Naive thymus-derived CD8-positive, alpha-beta T cell (primary cell): ENCODE measurements around the gene ARL6IP5. TPM values are rescaled to one million over a fixed set of nuclear protein-coding genes. Genes with fewer than 3 reads are reported as not detected.

ENCODE experiments used
- ATAC-seq, 2 donors: fragments of 150-1000 bp; cut with Tn5 transposase in 1 of 2; sonication (Bioruptor Pico), chemical (Tn5 transposase) in 1 of 2; 1 replicate in 1 of 2; 2 replicates in 1 of 2; pipeline ENCODE4 v1.10.0; 2021; ENCODE audit warnings: mild to moderate bottlenecking in 2 of 2, moderate library complexity in 2 of 2
- POLR2A ChIA-PET: fragments of 350-600 bp; sonication (Branson Sonifier 250); formaldehyde crosslinking; loops from one replicate; lab custom pipeline; 2021; ENCODE audit warnings: antibody characterized with exemption; lab: Charles Lee
- DNase-seq, 10 donors: peaks; one replicate each; pipeline versions ENCODE4 v3.0.0 to v3.0.0-alpha.2; 2020 to 2022
- H3K27ac Mint-ChIP-seq, 10 donors: one replicate each; pipeline ENCODE4 v1.8.0; 2020 to 2022; ENCODE audit warnings: mild to moderate bottlenecking in 10 of 10, mixed read lengths in 10 of 10, moderate library complexity in 4 of 10, inconsistent platforms in 1 of 10
- H3K27me3 Mint-ChIP-seq, 5 donors: one replicate each; pipeline ENCODE4 v1.8.0; 2021 to 2022; ENCODE audit warnings: mixed read lengths in 5 of 5
- H3K36me3 Mint-ChIP-seq, 3 donors: one replicate each; pipeline ENCODE4 v1.8.0; 2020 to 2022; ENCODE audit warnings: mixed read lengths in 3 of 3, mild to moderate bottlenecking in 2 of 3, inconsistent platforms in 1 of 3
- H3K4me1 Mint-ChIP-seq, 4 donors: one replicate each; pipeline ENCODE4 v1.8.0; 2021 to 2022; ENCODE audit warnings: mixed read lengths in 4 of 4
- H3K4me3 Mint-ChIP-seq, 10 donors: one replicate each; pipeline ENCODE4 v1.8.0; 2020 to 2022; ENCODE audit warnings: mild to moderate bottlenecking in 10 of 10, mixed read lengths in 10 of 10, moderate library complexity in 6 of 10, inconsistent platforms in 1 of 10
- H3K9me3 Mint-ChIP-seq, 9 donors: one replicate each; pipeline ENCODE4 v1.8.0; 2020 to 2022; ENCODE audit warnings: mixed read lengths in 9 of 9, mild to moderate bottlenecking in 3 of 9, inconsistent platforms in 1 of 9, moderate library complexity in 1 of 9
- polyA plus RNA-seq, 3 donors: library from polyadenylated mRNA; unstranded; fragments of 300-500 nt; fragmentation: Illumina TruSeq; gene quantifications; one replicate each; pipeline ENCODE4 v1.2.3, GENCODE V29; 2021
- total RNA-seq, 8 experiments: library from RNA in 2 of 8; stranded (reverse) in 2 of 8; gene quantifications; one replicate each; pipeline ENCODE4 v1.2.3 and lab custom pipeline; 2021 to 2026

Gene ARL6IP5
- total and polyA plus RNA-seq, 5 experiments from 2014 or later, result 109 to 450 (median 315) TPM

- H3K27ac Mint-ChIP-seq, result peak overlapping the region in 3 of 10 donors; percentile 1 to 50 (median 47)
Observed at GRCh38 chr3:69119681-69120080, 34.9 kb downstream of the ARL6IP5 start.

GRCh38 chr3:69120879-69121464 is 36.2 kb downstream of the ARL6IP5 start:
- peaks cover 0 to 2% (median 0%) of the 10 kb centered on the region in 5 donors for H3K27me3 Mint-ChIP-seq
- H3K27ac Mint-ChIP-seq, result no peak overlapping the region
- DNase-seq (peak; percentile 55 to 88 (median 78)), ATAC-seq (peak; percentile 84 to 92)
- POLR2A ChIA-PET, result interaction anchor here (1.2 kb wide), 1 partner anchor 63 kb away, joined by 7 read pairs; no protein-coding TSS in a partner anchor
- peaks cover 2 to 6% (median 5%) of the 10 kb centered on the region in 4 donors for H3K4me1 Mint-ChIP-seq
- no peak overlapping the region for H3K4me3 Mint-ChIP-seq
- no peaks in the 10 kb centered on the region for H3K9me3 Mint-ChIP-seq
- H3K36me3 Mint-ChIP-seq, result no peaks in the 10 kb centered on the region

More at GRCh38 chr3:69119681-69120080, 34.9 kb downstream of the ARL6IP5 start:
- no peak for ATAC-seq
- no peaks in the 10 kb centered on the region for H3K9me3 Mint-ChIP-seq
- peaks cover 2 to 6% (median 5%) of the 10 kb centered on the region in 4 donors for H3K4me1 Mint-ChIP-seq
- H3K27me3 Mint-ChIP-seq, result peaks cover 0 to 2% (median 0%) of the 10 kb centered on the region in 5 donors
- no peak for DNase-seq
- no peaks in the 10 kb centered on the region for H3K36me3 Mint-ChIP-seq
- POLR2A ChIA-PET, result interaction anchor here (1.2 kb wide), 1 partner anchor 35 kb away, joined by 4 read pairs; the partner anchor contains the start of gene ARL6IP5
- H3K4me3 Mint-ChIP-seq, result no peak overlapping the region

DNA sequence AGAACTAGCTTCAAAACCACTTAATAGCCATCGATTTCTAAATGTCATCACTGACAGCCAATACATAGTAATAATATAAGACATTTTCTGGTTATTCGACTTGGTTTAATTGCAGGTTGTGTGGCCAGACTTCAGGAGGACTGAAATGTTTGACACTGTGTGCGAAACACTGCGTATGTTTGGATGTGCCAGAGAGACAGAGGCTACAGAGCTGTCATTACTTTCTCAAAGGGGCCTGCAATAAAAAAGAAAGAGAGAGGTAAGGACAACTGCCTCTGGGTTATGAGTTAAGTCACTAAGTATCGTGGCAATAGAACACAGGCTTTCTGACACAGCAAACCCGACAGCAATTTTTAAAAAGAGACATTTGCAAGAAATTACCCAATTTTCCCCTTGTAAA is 36.8 kb downstream of the ARL6IP5 start:
- POLR2A ChIA-PET, result interaction anchor here (1.2 kb wide), 1 partner anchor 63 kb away, joined by 7 read pairs; no protein-coding TSS in a partner anchor
- DNase-seq (no peak), ATAC-seq (no peak)
- Mint-ChIP-seq H3K27me3 (peaks cover 0 to 2% (median 0%) of the 10 kb centered on the region in 5 donors), H3K4me1 (peaks cover 2 to 6% (median 5%) of the 10 kb centered on the region in 4 donors), H3K4me3 (no peak overlapping the region), H3K36me3 (no peaks in the 10 kb centered on the region), H3K27ac (no peak overlapping the region), H3K9me3 (no peaks in the 10 kb centered on the region)

DNA sequence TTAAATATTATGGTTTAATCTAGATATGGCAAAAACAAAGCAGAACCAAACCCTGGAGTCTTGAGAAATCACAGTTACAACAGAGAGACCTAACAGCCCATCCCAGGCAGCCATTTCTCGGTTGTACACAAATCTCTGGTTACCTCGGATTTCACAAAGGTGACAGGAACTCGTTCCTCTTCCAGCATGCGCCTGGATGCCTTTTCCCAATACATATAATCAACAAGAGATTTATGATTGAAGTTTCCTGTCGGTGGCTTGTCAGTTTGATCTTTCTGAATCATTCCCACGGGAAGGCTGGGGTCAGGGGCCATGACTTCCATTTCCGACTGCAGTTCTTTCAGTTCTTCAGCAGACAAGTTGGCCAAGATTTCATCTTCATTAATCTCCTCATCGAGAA is 37.2 kb downstream of the ARL6IP5 start:
- POLR2A ChIA-PET, result no interaction called here
- H3K4me1 Mint-ChIP-seq, result peaks cover 2 to 6% (median 5%) of the 10 kb centered on the region in 4 donors
- peaks cover 0 to 2% (median 0%) of the 10 kb centered on the region in 5 donors for H3K27me3 Mint-ChIP-seq
- no peaks in the 10 kb centered on the region for H3K36me3 Mint-ChIP-seq
- no peak for ATAC-seq
- H3K9me3 Mint-ChIP-seq, result no peaks in the 10 kb centered on the region
- no peak for DNase-seq
- no peak overlapping the region for H3K27ac Mint-ChIP-seq
- H3K4me3 Mint-ChIP-seq, result no peak overlapping the region

DNA sequence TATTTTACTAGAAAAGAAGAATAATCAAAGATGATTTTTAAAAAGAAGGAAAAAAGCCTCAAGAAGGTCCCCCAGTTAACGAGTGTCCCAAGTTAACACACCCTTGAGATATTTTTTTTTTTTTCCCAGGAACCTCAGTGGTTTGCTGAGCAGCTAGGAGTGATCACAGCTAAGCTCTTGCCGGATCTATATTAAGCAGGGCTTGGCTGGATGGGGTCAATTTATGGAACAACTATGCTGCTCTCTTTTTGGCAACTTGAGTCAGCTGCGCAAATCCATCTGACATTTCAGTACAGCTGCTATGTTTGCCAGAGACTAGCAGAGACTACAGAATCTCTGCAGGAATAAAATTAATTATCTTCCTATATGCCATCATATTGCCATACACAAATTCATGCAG is 37.7 kb downstream of the ARL6IP5 start, which contains the start of gene LMOD3:
TSS of gene LMOD3 (minus strand) at position 193 of the 400 bp plus-strand sequence. CDS start 209 bp downstream, outside the sequence.
- H3K9me3 Mint-ChIP-seq, result no peaks in the 10 kb centered on the region
- ATAC-seq, result no peak
- H3K27ac Mint-ChIP-seq, result no peak within 1 kb of the TSS
- peaks cover 0 to 2% (median 0%) of the 10 kb centered on the region in 5 donors for H3K27me3 Mint-ChIP-seq
- no peaks in the 10 kb centered on the region for H3K36me3 Mint-ChIP-seq
- DNase-seq, result no peak
- no peak within 1 kb of the TSS for H3K4me3 Mint-ChIP-seq
- POLR2A ChIA-PET, result no interaction called here
- peaks cover 2 to 6% (median 5%) of the 10 kb centered on the region in 4 donors for H3K4me1 Mint-ChIP-seq

GRCh38 chr3:69126216-69126615 is 41.5 kb downstream of the ARL6IP5 start:
- DNase-seq (no peak), ATAC-seq (no peak)
- H3K27ac Mint-ChIP-seq, result no peak overlapping the region
- no peaks in the 10 kb centered on the region for H3K36me3 Mint-ChIP-seq
- no peaks in the 10 kb centered on the region for H3K27me3 Mint-ChIP-seq
- peaks cover 0 to 1% (median 0%) of the 10 kb centered on the region in 4 donors for H3K4me1 Mint-ChIP-seq
- H3K9me3 Mint-ChIP-seq, result no peaks in the 10 kb centered on the region
- H3K4me3 Mint-ChIP-seq, result no peak overlapping the region
- POLR2A ChIA-PET, result no interaction called here

GRCh38 chr3:69126999-69127398 is 42.3 kb downstream of the ARL6IP5 start:
- POLR2A ChIA-PET, result no interaction called here
- Mint-ChIP-seq H3K36me3 (no peaks in the 10 kb centered on the region), H3K9me3 (peaks cover 0 to 2% (median 0%) of the 10 kb centered on the region in 9 donors), H3K4me3 (no peak overlapping the region), H3K27me3 (no peaks in the 10 kb centered on the region), H3K4me1 (no peaks in the 10 kb centered on the region), H3K27ac (no peak overlapping the region)
- no peak for ATAC-seq
- DNase-seq, result no peak

DNA sequence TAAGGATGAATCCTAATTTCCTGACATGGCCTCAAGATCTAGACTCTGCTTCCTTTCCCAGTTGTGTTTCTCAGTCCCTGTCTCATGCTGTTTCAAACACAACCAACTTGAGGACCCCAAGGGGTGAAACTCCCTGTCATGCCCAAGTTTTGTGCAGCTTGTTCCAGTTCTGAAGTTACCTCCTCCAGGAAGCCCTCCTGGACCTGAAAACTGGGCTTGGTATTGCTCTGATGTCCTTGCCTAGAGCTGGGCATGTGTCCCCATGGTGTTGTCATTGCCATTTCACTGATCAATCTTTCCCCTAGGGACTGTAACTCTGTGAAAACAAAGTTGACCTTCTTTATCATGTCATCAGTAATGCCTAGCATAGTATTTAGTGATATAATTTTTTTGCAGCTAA is 43.8 kb downstream of the ARL6IP5 start:
- Mint-ChIP-seq H3K4me1 (no peaks in the 10 kb centered on the region), H3K27ac (no peak overlapping the region), H3K4me3 (no peak overlapping the region), H3K9me3 (peaks cover 0 to 2% (median 0%) of the 10 kb centered on the region in 9 donors), H3K27me3 (no peaks in the 10 kb centered on the region), H3K36me3 (no peaks in the 10 kb centered on the region)
- POLR2A ChIA-PET, result no interaction called here
- DNase-seq (no peak), ATAC-seq (no peak)

DNA sequence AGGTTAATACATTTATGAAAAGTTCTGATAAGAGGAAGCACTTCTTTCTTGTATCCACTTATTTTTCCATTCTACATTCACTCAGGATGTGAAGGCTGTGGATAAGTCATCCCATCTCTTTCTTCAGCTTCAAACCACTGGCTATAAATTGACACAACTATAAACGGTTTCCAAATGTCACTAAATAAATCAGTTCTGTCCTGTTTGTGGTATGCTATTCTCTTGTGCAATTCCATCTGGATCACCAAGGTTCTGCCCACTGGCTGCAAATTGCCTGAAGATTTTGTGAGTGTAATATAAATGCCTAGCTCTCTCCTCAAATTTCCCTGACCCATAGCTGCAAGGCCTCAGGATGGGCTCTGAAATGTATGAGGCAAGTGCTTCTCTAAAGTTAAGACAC is 44.8 kb downstream of the ARL6IP5 start:
- no peak overlapping the region for H3K4me3 Mint-ChIP-seq
- H3K4me1 Mint-ChIP-seq, result no peaks in the 10 kb centered on the region
- no peak for ATAC-seq
- no peak for DNase-seq
- no peak overlapping the region for H3K27ac Mint-ChIP-seq
- POLR2A ChIA-PET, result no interaction called here
- H3K36me3 Mint-ChIP-seq, result no peaks in the 10 kb centered on the region
- peaks cover 0 to 2% (median 0%) of the 10 kb centered on the region in 9 donors for H3K9me3 Mint-ChIP-seq
- H3K27me3 Mint-ChIP-seq, result no peaks in the 10 kb centered on the region

DNA sequence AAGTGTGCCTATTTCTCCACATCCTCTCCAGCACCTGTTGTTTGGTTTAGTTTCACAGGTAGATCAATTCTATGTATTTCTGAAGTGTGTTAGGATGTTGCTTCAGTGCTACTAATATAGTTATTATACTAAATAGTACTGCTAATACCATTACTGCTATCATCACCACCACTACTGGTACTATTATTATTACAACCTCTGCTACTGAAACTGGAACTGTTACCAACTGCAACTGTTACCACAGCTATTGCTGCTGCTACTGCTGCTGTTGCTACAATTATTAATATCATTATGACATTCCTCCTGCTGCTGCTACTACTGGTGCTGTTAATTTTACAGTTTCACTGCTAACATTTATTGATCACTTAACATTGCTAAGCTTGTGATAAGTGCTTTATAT is 46.0 kb downstream of the ARL6IP5 start:
- Mint-ChIP-seq H3K36me3 (no peaks in the 10 kb centered on the region), H3K9me3 (peaks cover 0 to 2% (median 0%) of the 10 kb centered on the region in 9 donors), H3K27me3 (peaks cover 0 to 1% (median 0%) of the 10 kb centered on the region in 5 donors), H3K27ac (no peak overlapping the region), H3K4me3 (no peak overlapping the region), H3K4me1 (no peaks in the 10 kb centered on the region)
- POLR2A ChIA-PET, result no interaction called here
- DNase-seq (no peak), ATAC-seq (no peak)

GRCh38 chr3:69137005-69137404 is 52.3 kb downstream of the ARL6IP5 start:
- Mint-ChIP-seq H3K36me3 (no peaks in the 10 kb centered on the region), H3K4me1 (no peaks in the 10 kb centered on the region), H3K4me3 (no peak overlapping the region)

GRCh38 chr3:69137412-69137811 is 52.7 kb downstream of the ARL6IP5 start:
- H3K4me1 Mint-ChIP-seq, result no peaks in the 10 kb centered on the region
- H3K27ac Mint-ChIP-seq, result no peak overlapping the region
- no peak for DNase-seq
- ATAC-seq, result no peak
- H3K4me3 Mint-ChIP-seq, result no peak overlapping the region
- no peaks in the 10 kb centered on the region for H3K36me3 Mint-ChIP-seq
- peaks cover 0 to 10% (median 4%) of the 10 kb centered on the region in 5 donors for H3K27me3 Mint-ChIP-seq
- POLR2A ChIA-PET, result no interaction called here
- H3K9me3 Mint-ChIP-seq, result no peaks in the 10 kb centered on the region

More at GRCh38 chr3:69137005-69137404, 52.3 kb downstream of the ARL6IP5 start:
- ATAC-seq (no peak), DNase-seq (no peak)
- no peak overlapping the region for H3K27ac Mint-ChIP-seq
- POLR2A ChIA-PET, result no interaction called here
- no peaks in the 10 kb centered on the region for H3K9me3 Mint-ChIP-seq
- H3K27me3 Mint-ChIP-seq, result peaks cover 0 to 10% (median 4%) of the 10 kb centered on the region in 5 donors

DNA sequence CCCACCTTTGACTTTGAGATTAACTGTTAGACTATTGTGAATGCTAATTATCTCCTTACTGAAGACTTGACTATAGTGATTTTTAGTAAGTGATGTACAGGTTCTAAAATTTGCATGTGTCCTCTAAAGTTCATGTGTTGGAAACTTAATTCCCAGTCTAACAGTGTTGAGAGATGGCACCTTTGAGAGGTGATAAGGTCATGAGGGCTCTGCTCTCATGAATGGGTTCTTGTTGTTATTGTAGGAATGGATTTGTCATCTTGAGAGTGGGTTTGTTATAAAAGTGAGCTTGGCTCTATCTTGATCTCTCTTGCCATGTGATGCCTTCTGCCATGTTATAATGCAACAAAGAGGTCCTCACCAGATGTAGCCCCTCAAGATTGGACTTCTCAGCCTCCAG is 56.6 kb downstream of the ARL6IP5 start:
- POLR2A ChIA-PET, result no interaction called here
- Mint-ChIP-seq H3K9me3 (no peaks in the 10 kb centered on the region), H3K27ac (no peak overlapping the region), H3K4me3 (no peak overlapping the region), H3K27me3 (peaks cover 0 to 10% (median 3%) of the 10 kb centered on the region in 5 donors), H3K36me3 (no peaks in the 10 kb centered on the region), H3K4me1 (no peaks in the 10 kb centered on the region)
- ATAC-seq (no peak), DNase-seq (no peak)
